ENCODE results near the gene NTN5.

- TF ChIP-seq, protein P1, sequence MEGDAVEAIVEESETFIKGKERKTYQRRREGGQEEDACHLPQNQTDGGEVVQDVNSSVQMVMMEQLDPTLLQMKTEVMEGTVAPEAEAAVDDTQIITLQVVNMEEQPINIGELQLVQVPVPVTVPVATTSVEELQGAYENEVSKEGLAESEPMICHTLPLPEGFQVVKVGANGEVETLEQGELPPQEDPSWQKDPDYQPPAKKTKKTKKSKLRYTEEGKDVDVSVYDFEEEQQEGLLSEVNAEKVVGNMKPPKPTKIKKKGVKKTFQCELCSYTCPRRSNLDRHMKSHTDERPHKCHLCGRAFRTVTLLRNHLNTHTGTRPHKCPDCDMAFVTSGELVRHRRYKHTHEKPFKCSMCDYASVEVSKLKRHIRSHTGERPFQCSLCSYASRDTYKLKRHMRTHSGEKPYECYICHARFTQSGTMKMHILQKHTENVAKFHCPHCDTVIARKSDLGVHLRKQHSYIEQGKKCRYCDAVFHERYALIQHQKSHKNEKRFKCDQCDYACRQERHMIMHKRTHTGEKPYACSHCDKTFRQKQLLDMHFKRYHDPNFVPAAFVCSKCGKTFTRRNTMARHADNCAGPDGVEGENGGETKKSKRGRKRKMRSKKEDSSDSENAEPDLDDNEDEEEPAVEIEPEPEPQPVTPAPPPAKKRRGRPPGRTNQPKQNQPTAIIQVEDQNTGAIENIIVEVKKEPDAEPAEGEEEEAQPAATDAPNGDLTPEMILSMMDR (IDR thresholded peaks at IDR 0.05 in 2 of 3, conservative IDR thresholded peaks at IDR 0.05 in 1 of 3; ENCODE audit: control insufficient read depth in 2 of 3, extremely low read depth in 1 of 3, insufficient read depth in 1 of 3, low read depth in 3 of 3, low read length in 3 of 3), result no peak
- TF ChIP-seq SPI1 (IDR thresholded peaks at IDR 0.05; ENCODE audit: borderline replicate concordance, insufficient read depth, low read depth, low read length) (no peak), RAD51 (IDR thresholded peaks at IDR 0.05) (no peak), NR2C1 (IDR thresholded peaks at IDR 0.05) (no peak), FOXK2 (IDR thresholded peaks at IDR 0.05) (no peak), ZNF274 (IDR thresholded peaks at IDR 0.05; ENCODE audit: insufficient read depth, insufficient read length) (no peak), KDM1A (IDR thresholded peaks at IDR 0.05; ENCODE audit: borderline replicate concordance) (no peak)
Observed at GRCh38 chr19:48641850-48642249, 31.0 kb downstream of the NTN5 start.

Data from GM12878 (cell line).